Endometrial microvascular endothelial cells (primary cell): ENCODE data around the gene PER1. TPM values are rescaled to one million over a fixed set of nuclear protein-coding genes. Genes with fewer than 3 reads are reported as not detected.

Source experiments
- in situ Hi-C: cut with HindIII; loops from 2 replicates; pipeline ENCODE4 v1.10.0; 2017; ENCODE audit warnings: low sequenced_read_pairs, low pct_unique_long_range_greater_than_20kb; ENCODE audit errors: inconsistent ontology term
- total RNA-seq: library from RNA; depleted of rRNA; stranded (reverse); fragments of >200 nt; gene quantifications from one replicate; pipeline ENCODE4 v1.2.3, GENCODE V29; 2015; ENCODE audit errors: inconsistent ontology term

Gene PER1
- total RNA-seq, 1 donor from 2014 or later = 20.4 TPM

DNA sequence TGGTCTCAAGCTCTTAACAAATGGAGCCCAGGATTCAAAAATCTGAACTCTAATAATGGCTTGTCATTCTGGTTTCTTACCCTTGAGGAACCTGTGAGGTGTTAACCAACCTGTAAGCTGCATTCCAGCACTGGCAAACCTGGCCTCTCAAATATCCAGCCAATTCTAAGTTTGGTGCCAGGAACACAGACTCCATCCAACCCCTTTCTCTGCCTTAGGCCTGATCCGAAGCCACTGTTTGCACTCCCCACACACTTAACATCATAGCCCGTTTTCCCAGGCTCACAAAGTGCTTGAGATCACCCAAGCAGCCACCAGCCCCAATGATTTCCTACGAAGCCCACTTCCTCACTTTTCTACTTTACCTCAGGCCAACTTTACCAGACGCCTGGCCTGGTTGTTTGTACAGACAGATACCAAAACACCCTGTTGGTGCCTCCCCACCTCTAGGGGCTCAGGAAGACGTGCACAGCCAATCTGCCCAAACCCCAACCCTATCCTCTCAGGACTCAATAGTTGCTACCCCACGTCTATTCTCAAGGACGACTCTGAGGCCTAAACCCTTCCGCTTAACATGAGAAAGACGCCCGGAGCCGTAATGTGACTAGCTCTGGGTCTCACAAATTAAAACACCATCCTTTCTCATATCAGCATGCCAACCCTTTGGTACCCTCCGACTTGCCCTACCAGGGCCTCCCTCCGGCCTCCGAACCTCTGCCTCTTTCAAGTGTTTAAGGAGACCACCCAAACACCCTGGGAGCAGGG is 3.2 kb upstream of the PER1 start:
- in situ Hi-C loops = no loop called here

DNA sequence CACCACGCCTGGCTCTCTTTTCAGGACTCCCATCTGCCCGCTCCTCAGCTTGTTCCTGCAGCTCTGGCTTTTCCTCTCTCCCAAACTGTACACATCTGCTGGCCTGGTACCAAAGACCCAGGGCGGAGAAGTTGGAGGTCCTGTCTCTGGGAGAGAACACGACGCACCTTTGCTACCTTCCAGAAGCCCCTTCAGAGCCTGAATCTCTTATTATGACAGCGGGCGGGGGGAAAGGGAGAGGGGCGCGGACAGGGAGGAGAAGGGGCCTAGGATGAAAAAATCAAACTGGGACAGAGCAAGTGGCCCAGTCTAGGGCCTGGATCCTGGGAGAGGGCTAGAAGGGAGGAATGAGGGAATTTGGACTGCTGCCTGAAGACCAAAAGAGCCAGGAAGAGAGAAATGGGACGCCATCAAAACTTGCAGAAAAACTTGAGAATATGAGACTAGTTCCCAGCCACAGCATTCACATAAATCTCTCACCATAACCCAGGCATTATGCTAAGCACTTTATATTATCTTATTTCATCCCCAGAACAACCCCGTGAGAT is 2.5 kb upstream of the PER1 start:
- in situ Hi-C loops = no loop called here

DNA sequence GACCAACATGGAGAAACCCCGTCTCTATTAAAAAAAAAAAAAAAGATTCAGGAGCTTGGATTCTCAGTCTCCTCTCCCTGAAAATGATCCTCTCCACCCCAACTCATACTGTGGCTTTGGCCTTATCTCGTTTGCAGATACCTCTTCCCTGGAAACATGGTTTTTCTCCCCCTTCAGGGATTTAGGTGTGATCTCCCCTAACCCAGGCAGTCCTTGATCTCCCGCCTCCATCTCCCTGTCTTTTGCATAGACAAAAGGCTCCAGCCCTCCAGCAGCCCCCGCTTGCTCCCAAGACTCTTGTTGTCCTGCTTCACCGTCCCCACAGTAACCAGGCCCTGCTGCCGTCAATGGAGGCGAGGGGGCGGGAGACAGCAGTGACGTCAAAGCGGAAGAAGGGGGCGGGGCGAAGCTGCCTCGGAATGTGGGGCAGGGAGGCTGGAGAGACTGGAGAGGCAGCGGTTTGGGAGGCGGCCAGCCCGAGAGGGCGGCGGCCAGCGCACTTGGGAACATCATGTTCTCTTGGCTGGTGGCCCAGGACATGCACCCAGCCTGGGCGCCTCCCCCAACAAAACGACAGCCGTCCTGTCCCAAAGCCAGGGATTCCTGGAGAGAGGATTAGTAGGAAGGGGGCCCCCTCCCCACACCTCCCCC is 1.9 kb upstream of the PER1 start:
- in situ Hi-C loops = no loop called here

- in situ Hi-C loops = no loop called here
These were observed 1.3 kb upstream of the PER1 start for GRCh38 chr17:8153525-8153956.

DNA sequence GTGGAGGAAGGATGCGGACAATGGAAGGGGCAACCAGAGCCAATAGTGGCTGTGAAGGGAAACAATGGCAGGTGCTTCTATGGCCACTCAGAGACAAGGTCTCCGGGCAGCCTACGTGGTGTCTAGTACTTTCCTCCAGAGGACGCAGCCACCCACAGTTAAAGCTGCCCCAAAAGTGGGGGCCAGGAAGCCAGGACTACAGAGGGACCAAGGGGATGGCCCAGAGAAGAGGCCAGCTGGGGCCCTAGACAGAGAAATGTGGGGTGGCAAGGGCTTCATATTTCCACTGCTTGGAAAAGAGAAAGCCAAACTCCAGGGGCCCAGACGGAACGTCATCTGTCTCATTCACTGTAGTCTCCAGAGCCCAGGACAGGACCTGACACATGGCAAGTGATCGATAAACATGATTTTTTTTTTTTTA is 837 bp upstream of the PER1 start:
- in situ Hi-C loops = no loop called here

GRCh38 chr17:8151641-8152111 is 528 bp downstream of the PER1 start:
- in situ Hi-C loops = no loop called here

DNA sequence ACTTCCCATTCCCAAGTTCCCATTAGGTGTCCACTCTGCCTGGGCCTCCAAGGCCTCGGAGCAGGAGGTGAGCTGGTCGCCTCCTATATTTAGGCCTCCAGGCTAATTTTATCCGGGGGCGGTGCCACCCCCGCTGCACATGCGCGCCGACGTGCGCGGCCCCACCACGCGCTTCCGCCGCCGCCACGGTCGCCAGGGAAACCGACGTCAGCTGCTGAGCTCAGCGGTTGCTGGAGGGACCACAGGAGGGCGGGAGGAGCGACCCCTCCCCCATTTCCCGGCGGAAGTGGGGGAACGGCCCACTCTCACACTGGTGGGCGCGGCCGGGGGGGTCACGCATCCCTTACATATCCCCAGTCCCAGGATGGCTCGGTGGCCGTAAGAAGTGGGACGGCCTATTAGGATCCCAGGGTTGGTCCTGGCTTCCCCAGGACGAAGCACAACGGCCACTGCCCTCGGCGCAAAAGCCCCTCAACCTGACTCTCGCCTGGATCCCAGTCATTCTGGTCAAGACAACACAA is 1.0 kb downstream of the PER1 start:
- in situ Hi-C loops = no loop called here

GRCh38 chr17:8150194-8151119 is 1.7 kb downstream of the PER1 start:
- in situ Hi-C loops = no loop called here

GRCh38 chr17:8149419-8150193 is 2.6 kb downstream of the PER1 start:
- in situ Hi-C loops = no loop called here

- in situ Hi-C loops = no loop called here
These were observed 3.6 kb downstream of the PER1 start for GRCh38 chr17:8148560-8148959.

GRCh38 chr17:8147805-8148404 is 4.3 kb downstream of the PER1 start:
- in situ Hi-C loops = no loop called here

DNA sequence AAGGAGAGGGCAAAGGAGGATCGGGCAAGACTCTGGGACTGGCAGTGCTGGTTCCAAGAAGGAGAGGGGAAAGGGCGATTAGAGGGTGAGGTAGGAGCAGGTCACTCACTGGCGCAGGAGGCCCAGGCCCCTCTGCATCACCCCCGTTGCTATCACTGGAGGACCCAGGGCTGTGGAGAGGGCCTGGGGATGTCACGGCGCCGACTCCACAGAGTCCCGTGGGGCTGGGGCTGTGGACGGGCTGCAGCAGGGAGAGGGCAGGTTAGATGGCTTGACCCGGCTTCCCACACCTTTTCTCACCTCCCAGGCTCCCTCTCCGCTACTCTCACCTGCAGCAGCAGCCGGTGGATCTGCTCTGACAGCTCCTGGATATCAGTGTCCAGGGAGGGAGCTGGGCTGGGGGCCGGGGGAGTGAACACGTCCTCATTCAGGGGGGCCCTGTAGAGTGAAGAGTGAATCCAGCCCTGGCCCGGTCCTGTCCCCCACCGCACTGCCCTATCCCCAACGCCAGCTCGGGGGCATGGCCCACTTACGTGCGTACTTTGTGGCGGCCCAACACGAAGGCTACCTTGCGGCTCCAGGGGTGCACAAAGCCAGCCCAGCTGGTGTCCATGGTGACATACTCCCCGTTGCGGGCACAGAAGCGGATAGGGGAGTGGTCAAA is 4.9 kb downstream of the PER1 start:
- in situ Hi-C loops = no loop called here

DNA sequence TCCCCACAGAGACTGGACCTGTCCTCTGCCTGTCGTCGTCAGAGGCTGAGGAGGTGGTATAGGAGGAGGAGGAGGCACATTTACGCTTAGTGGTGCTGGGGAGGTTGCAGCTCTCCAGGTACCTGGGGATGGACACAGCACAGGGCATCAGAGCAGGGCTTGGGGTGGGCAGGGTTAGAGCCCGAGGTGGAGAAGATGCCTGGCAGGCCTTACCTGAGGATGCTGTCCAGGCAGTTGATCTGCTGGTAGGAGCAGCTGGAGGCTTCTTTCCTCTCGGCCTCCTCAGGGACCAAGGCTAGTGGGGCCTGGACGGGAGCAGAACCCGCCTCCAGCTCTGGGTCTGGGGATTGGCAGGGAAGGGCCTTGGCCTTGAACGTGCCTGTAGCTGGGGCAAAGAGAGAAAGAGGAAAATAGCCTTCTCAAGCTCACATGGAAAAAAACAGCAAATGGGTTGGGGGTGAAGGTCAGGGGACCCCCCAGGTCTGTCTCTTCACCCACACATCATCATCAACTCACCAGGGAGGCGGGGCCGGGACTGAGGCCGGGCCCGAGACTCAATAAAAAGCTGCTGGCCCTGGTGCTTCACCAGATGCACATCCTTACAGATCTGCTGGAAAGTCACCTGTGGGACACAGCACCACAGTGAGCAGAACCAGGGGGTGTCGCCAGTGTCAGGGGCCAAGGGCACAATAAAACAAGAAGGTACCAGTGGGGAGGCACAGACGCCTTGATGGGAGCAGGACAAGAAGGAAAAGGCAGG is 5.6 kb downstream of the PER1 start:
- in situ Hi-C loops = no loop called here

- in situ Hi-C loops = no loop called here
These were observed 6.4 kb downstream of the PER1 start for GRCh38 chr17:8145811-8146210.

- in situ Hi-C loops = no loop called here
These were observed 7.6 kb downstream of the PER1 start for GRCh38 chr17:8144401-8145231.
